GM19240 (cell line): ENCODE data around the gene ASMT.
"Not testable (repeated sequence)": the region's sequence is repeated elsewhere in the genome, so short reads cannot be mapped to it uniquely, and the experiment has no call there.

Source experiments
- DNase-seq: peaks from one replicate; pipeline ENCODE4 v3.0.0; 2011; ENCODE audit warnings: low spot score; ENCODE audit not compliant: insufficient read length

ASMT gene

GRCh38 chrX:1614927-1615326 lies at the start of gene ASMT:
Gene ASMT, plus strand, starts transcription at chrX:1615059. Its CDS starts 141 bp downstream, at chrX:1615200.
- no peak for DNase-seq

- DNase-seq = not testable (repeated sequence)
Observed at GRCh38 chrX:1574181-1574580, 40.7 kb upstream of the ASMT start.

GRCh38 chrX:1576201-1576992 lies 38.5 kb upstream of the ASMT start:
- no peak for DNase-seq

- DNase-seq = no peak
Observed at GRCh38 chrX:1577845-1578244, 37.0 kb upstream of the ASMT start.

- no peak for DNase-seq
Observed at GRCh38 chrX:1578511-1579173, 36.2 kb upstream of the ASMT start.

- no peak for DNase-seq
Observed at GRCh38 chrX:1581132-1581531, 33.7 kb upstream of the ASMT start.

GRCh38 chrX:1582686-1583437 lies 32.0 kb upstream of the ASMT start:
- DNase-seq = no peak

- no peak for DNase-seq
Observed at GRCh38 chrX:1584237-1585011, 30.4 kb upstream of the ASMT start.

- no peak for DNase-seq
Observed at GRCh38 chrX:1587161-1587560, 27.7 kb upstream of the ASMT start.

GRCh38 chrX:1589356-1590130 lies 25.3 kb upstream of the ASMT start:
- DNase-seq = no peak

- DNase-seq = peak; percentile 91
Observed at GRCh38 chrX:1591102-1591862, 23.6 kb upstream of the ASMT start, which contains the start of gene AKAP17A. Gene AKAP17A, plus strand, starts transcription at chrX:1591604. Its CDS starts 1,859 bp downstream, at chrX:1593463.

- no peak for DNase-seq
Observed at GRCh38 chrX:1591863-1592469, 22.9 kb upstream of the ASMT start.

GRCh38 chrX:1592470-1593142 lies 22.3 kb upstream of the ASMT start:
- DNase-seq = peak; percentile 60

GRCh38 chrX:1593286-1594271 lies 21.3 kb upstream of the ASMT start:
- DNase-seq = no peak

GRCh38 chrX:1595711-1596060 lies 19.2 kb upstream of the ASMT start:
- no peak for DNase-seq

GRCh38 chrX:1596676-1597344 lies 18.0 kb upstream of the ASMT start:
- DNase-seq = no peak
